Esophagus mucosa (tissue), 1 donor: ENCODE measurements around the gene DISC1. TPM values are rescaled to one million over a fixed set of nuclear protein-coding genes. Genes with fewer than 3 reads are reported as not detected.
"Not testable (repeated sequence)": the region's sequence is repeated elsewhere in the genome, so short reads cannot be mapped to it uniquely, and the experiment has no call there.

Experiments used
- ATAC-seq: fragments of 200-7000 bp; cut with Tn5 transposase; one replicate; pipeline ENCODE4 v1.9.1; 2020
- total RNA-seq: library from RNA; stranded (reverse); gene quantifications from one replicate; pipeline ENCODE4 v1.2.4, GENCODE V29; 2023
- donor health status: DM: yes; HTN: yes; CAD: no.

The DISC1 gene
- total RNA-seq, 1 donor from 2014 or later = 2.4 TPM

- no peak for ATAC-seq
Measured at GRCh38 chr1:231899713-231900435, 273.3 kb downstream of the DISC1 start.

- no peak for ATAC-seq
Measured at GRCh38 chr1:231903586-231904081, 277.0 kb downstream of the DISC1 start.

- not testable (repeated sequence) for ATAC-seq
Measured at GRCh38 chr1:231907310-231907709, 280.7 kb downstream of the DISC1 start.

- no peak for ATAC-seq
Measured at GRCh38 chr1:231913493-231913892, 286.9 kb downstream of the DISC1 start.

- ATAC-seq = no peak
Measured at GRCh38 chr1:231918239-231919015, 291.8 kb downstream of the DISC1 start.

DNA sequence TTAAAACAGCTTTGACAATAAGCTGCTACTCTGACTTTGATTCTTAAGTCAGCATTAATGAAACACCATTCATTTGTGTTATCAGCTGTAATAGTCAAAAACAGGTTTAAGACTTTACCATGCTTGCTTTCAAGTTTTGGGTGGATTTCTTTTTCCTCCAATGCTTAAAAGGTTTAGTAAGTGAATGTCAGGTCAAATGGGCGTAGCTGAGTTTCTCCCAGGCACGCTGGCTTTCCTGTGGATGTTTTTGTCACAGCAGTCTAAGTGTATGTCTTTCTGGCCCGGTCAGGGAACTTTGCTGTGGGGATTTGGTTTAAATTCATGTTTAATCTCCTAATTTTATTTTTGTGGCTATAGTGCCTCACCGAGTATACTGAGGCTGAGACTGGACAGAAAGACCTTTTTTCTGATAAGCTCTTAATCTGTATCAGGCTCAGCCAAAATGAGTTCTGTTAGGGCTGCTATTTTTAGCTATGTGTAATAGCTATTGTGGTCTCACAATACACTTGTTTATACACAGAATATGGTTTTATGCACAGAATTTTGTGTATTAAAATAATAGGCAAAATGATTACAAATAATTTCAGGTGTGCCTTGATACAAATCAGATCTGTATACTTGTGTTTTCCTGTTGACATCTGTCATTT lies 292.8 kb downstream of the DISC1 start:
- no peak for ATAC-seq

DNA sequence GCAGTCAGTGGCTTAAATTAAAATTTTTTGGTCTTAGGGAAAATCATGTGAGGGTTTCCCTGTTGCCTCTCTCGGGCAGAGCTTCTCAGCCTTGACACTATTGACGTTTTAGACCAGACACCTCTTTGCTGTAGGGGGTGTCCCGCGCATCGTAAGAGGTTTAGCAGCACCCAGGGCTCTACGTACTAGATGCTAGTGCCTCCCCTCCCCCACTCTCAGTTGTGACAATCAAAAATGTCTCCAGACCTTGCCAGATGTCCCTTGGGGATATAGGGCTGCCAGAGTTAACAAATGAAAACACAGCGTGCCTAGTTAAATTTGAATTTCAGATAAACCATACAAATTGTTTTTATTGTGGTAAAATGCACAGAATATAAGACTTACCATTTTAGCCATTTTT lies 293.3 kb downstream of the DISC1 start:
- ATAC-seq = no peak

GRCh38 chr1:231921646-231922345 lies 295.2 kb downstream of the DISC1 start:
- no peak for ATAC-seq

- ATAC-seq = no peak
Measured at GRCh38 chr1:231923491-231924041, 297.0 kb downstream of the DISC1 start.

- no peak for ATAC-seq
Measured at GRCh38 chr1:231924180-231924579, 297.6 kb downstream of the DISC1 start.

DNA sequence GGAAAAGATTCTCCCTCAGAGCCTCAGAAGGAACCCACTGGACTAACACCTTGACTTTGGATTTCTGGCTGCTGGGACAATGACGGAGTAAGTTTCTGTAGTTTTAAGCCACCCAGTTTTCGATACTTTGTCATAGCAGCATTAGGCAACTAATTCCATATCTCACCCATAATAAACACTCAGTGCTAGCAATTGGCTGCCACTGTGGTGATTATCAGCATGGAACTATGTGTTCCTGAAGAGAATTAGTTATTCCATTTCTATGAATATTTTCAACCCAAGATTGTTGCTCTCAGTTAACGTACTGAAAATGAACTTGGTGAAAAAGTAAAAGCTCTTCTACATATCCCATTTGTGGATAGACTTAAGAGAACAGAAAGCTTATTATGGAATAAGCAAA lies 299.3 kb downstream of the DISC1 start:
- no peak for ATAC-seq

GRCh38 chr1:231926340-231926739 lies 299.8 kb downstream of the DISC1 start:
- ATAC-seq = no peak

- ATAC-seq = no peak
Measured at GRCh38 chr1:231926933-231927332, 300.3 kb downstream of the DISC1 start.

DNA sequence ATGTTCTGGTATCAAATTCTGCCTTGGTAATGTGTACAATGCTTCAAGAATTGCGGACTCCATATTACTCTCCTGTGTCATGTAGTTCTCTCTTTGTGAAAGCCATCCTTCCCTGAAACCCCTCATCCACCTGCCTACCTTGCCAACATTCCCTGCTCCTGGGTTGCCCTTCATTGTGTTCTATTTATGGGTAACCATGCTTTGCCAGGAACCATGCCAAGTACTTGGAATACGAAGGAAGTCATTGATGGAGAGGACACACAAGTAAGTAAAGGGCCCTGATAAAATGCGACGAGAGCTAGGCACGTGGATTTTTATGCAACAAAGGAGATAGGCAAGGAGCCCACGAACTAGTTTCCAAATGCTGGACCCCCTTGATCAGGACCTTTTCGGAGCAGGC lies 300.8 kb downstream of the DISC1 start:
- no peak for ATAC-seq

DNA sequence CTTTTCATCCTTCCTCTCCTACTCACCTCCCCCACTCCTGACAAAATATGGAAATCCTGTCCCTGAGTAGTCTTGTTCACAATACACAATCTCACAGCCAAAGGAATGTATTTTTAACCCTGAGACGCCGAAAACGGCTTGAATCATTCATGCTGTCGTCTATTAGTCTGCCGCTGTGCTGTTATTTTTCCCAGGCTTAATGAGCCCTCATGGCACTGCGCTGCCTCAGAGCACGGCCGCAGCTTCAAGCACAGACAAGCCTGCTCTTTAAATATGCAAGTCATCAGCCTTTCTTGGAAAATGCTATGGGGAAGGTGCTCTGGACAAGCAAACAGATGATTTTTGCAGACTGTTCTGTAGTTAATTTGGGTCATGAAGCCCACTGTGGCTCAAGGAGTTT lies 302.7 kb downstream of the DISC1 start:
- ATAC-seq = peak; percentile 77

- no peak for ATAC-seq
Measured at GRCh38 chr1:231930257-231930947, 303.8 kb downstream of the DISC1 start.

- ATAC-seq = peak; percentile 96
Measured at GRCh38 chr1:231931146-231931545, 304.6 kb downstream of the DISC1 start.

DNA sequence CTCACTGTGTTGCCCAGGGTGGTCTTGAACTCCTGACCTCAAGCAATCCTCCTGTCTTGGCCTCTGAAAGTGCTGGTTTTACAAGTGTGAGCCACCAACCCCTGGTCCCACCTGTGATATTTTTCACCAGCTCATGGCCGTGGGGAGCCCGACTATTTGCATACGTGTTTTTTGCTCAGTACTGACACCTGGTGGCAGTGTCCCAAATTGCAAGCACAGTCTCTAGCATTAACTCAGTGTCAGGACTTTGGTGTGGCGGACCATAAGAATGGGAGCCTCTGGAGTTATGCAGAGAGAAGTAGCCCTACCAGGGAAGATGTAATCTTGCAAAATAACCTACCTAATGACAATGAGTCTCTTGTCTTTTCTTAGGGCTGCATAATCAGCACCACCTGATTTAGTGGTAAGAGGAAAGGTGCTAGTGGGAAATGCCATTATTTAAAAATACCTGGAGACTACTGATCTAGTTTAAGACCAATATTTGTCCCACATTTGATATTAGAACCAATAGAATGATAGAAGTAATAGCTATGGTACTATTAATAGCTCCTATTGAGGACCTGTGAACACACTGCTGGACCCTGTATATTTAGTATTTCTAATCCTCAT lies 305.4 kb downstream of the DISC1 start:
- no peak for ATAC-seq

- no peak for ATAC-seq
Measured at GRCh38 chr1:231933711-231934626, 307.4 kb downstream of the DISC1 start.

- peak; percentile 55 for ATAC-seq
Measured at GRCh38 chr1:231934797-231935196, 308.2 kb downstream of the DISC1 start.
